ENCODE data around the gene SPOCK1.

Gene SPOCK1

DNA sequence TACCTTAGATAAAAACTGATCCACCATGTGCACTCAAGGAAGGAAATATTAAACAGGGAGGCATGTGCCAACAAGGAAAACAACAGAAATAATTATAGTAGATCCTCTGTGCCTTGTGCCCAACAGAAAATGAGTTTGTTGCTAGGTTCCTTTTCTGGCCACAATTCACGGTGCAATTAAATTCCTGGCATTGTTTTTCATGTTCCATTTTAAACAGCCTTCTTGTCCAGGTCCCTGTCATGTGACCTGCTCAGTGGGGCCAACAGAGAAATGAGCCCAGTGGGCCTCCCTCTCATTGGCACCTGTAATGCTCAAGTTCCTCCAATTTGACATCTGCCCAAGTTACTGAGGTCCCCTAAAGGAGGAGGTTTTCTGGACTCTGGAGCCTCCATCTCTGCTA is 56.5 kb downstream of the SPOCK1 start:
- H3K27me3 Mint-ChIP-seq = peaks cover 4 to 5% of the 10 kb centered on the region in 2 donors
- no peak for DNase-seq
- H3K27ac Mint-ChIP-seq = no peak overlapping the region
- H3K9me3 Mint-ChIP-seq = no peaks in the 10 kb centered on the region
- H3K4me1 Mint-ChIP-seq = no peaks in the 10 kb centered on the region
- no peak overlapping the region for H3K4me3 Mint-ChIP-seq
- ATAC-seq (replicated peaks) = no peak
- H3K36me3 Mint-ChIP-seq = no peaks in the 10 kb centered on the region

DNA sequence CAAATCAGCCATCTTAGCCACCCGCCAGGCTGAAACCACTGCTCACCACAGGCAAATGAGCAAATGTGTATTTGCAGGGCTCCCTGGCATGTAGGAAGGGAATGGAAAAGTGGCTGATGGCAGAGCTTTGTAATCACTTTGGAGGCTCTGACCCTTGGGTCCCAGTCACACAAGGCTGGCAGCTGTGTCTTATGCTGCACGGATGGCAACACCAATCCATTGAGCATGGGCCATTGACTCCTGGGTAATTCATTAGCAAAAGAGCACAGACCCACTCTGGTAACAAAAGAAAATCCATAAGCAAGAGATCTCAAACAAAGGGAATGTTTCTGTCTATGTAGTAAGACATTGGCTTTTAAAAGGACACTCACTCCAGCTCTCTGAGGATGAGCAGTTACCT is 57.6 kb downstream of the SPOCK1 start:
- H3K4me3 Mint-ChIP-seq = no peak overlapping the region
- peaks cover 4 to 5% of the 10 kb centered on the region in 2 donors for H3K27me3 Mint-ChIP-seq
- ATAC-seq (replicated peaks) = no peak
- no peaks in the 10 kb centered on the region for H3K36me3 Mint-ChIP-seq
- no peaks in the 10 kb centered on the region for H3K9me3 Mint-ChIP-seq
- no peak overlapping the region for H3K27ac Mint-ChIP-seq
- DNase-seq = no peak
- H3K4me1 Mint-ChIP-seq = no peaks in the 10 kb centered on the region

DNA sequence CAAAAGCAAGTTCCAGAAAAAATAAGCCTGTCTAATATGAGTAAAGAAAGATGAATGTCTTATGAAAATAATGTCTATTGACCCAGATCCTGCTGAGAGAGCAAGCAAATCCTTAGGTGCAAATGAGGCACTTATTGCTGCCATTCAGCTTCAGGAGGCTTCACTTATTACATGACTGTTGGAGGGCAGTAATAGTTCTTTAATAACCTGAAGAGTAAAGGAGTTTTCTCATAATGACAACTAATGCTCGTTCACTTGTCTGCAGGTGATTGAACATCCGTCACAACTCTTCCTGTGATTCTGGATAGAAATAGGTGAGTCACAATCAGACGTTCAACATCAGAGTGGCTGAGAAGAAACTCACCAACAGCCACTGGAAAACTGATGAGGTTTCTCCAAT is 58.3 kb downstream of the SPOCK1 start:
- Mint-ChIP-seq H3K9me3 (no peaks in the 10 kb centered on the region), H3K27ac (no peak overlapping the region), H3K27me3 (peaks cover 4 to 5% of the 10 kb centered on the region in 2 donors), H3K36me3 (no peaks in the 10 kb centered on the region), H3K4me1 (no peaks in the 10 kb centered on the region), H3K4me3 (no peak overlapping the region)
- DNase-seq (no peak), ATAC-seq (replicated peaks) (no peak)

DNA sequence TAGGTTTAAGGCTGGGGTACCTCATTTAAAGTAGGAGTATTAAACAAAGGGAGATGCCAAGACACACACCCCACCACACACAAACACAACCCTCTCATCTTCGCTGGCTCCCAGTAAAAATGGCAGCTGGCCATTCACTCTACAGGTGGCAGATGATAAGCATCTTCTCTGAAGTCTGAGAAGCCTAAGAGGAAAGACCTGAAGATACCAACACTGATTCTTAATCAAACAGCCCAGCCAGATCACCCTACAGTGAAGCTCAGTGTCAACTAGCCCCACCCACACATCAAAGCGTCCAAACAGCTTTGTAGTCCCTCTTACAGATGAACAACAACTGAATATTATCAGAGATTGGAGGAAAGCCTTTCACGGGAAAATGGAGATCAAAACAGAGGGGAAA is 59.5 kb downstream of the SPOCK1 start:
- peaks cover 4 to 5% of the 10 kb centered on the region in 2 donors for H3K27me3 Mint-ChIP-seq
- H3K27ac Mint-ChIP-seq = no peak overlapping the region

DNA sequence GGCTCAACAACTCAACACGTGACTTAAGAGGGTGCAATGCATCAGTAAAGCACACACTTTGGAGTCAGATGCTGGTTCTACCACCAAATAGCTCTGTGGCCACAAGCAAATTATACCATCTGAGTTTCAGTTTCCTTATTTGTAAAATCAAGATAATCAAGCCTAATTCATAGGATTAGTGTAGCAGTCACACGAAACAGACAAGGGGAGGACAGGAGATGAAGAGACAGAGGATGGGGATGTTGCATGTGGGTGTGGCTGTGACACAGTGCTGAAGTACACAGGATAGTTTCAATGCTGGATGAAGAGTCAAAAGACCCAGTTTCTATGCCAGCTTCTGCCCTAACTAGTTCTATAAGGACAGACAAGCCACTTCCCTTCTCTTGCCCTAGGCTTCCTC is 60.2 kb downstream of the SPOCK1 start:
- no peak overlapping the region for H3K27ac Mint-ChIP-seq
- H3K4me3 Mint-ChIP-seq = no peak overlapping the region
- H3K4me1 Mint-ChIP-seq = no peaks in the 10 kb centered on the region
- H3K27me3 Mint-ChIP-seq = peaks cover under 1% of the 10 kb centered on the region in 2 donors
- H3K9me3 Mint-ChIP-seq = no peaks in the 10 kb centered on the region
- DNase-seq (no peak), ATAC-seq (replicated peaks) (no peak)
- no peaks in the 10 kb centered on the region for H3K36me3 Mint-ChIP-seq

More for the DNA sequence above, 59.5 kb downstream of the SPOCK1 start:
- no peaks in the 10 kb centered on the region for H3K4me1 Mint-ChIP-seq
- no peaks in the 10 kb centered on the region for H3K36me3 Mint-ChIP-seq
- no peak overlapping the region for H3K4me3 Mint-ChIP-seq
- DNase-seq (no peak), ATAC-seq (replicated peaks) (no peak)
- H3K9me3 Mint-ChIP-seq = no peaks in the 10 kb centered on the region

DNA sequence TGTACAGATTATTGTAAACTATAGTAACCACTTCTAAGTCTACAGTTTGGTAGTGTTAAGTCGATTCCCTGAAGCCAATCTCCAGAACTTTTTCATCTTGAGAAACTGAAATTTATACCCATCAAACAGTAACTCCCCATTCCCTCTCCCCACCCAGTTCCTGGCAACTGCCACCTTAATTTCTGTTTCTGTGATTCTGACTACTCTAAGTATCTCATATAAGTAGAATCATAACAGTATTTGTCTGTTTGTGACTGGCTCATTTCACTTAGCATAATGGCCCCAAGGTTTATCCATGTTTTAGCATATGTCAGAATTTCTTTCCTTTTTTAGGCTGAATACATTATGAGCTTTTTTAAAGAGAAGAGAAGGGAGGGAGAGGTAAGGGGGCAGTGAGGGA is 61.4 kb downstream of the SPOCK1 start:
- no peaks in the 10 kb centered on the region for H3K9me3 Mint-ChIP-seq
- H3K4me3 Mint-ChIP-seq = no peak overlapping the region
- DNase-seq (no peak), ATAC-seq (replicated peaks) (no peak)
- H3K27ac Mint-ChIP-seq = no peak overlapping the region
- no peaks in the 10 kb centered on the region for H3K36me3 Mint-ChIP-seq
- no peaks in the 10 kb centered on the region for H3K27me3 Mint-ChIP-seq
- no peaks in the 10 kb centered on the region for H3K4me1 Mint-ChIP-seq

DNA sequence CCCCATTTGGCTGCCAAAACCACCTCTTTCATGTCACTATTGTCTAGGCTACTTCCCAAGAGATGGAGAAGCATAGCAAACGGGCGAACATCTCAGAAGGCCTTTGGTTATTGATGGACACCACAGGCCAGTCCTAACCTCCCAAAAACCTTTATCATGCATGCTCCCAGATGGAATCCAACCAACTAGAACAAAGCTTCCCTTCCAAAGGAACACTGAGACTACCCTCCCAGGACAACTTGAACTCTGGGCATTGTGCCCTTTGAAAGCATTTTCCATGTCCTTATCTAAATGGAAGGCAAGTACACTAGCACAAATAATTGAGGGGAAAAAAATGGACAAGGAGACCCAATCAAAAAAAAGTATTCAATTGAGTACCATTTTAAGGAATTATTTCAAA is 65.6 kb downstream of the SPOCK1 start:
- Mint-ChIP-seq H3K4me1 (no peaks in the 10 kb centered on the region), H3K9me3 (peaks cover 0 to 7% of the 10 kb centered on the region in 2 donors), H3K27me3 (no peaks in the 10 kb centered on the region), H3K4me3 (no peak overlapping the region), H3K27ac (no peak overlapping the region), H3K36me3 (no peaks in the 10 kb centered on the region)
- DNase-seq = no peak
- ATAC-seq (replicated peaks) = no peak

DNA sequence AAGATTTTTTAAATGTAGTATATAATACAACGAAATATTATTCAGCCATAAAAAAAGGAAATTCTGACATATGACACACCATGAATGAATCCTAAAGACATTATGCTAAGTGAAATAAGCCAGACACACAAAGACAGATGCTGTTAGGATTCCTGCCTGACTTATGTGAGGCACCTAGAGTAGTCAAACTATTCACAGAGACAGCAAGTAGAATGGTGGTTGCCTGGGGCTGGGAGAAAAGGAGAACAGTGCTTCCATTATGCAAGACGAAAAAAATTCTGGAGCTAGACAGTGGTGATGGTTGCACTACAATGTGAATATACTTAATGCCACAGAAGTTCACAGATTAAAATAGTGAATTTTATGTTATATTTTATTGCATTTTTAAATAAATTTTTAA is 66.8 kb downstream of the SPOCK1 start:
- H3K27ac Mint-ChIP-seq = no peak overlapping the region
- H3K4me1 Mint-ChIP-seq = no peaks in the 10 kb centered on the region
- no peak overlapping the region for H3K4me3 Mint-ChIP-seq
- no peaks in the 10 kb centered on the region for H3K27me3 Mint-ChIP-seq
- DNase-seq (no peak), ATAC-seq (replicated peaks) (no peak)
- H3K9me3 Mint-ChIP-seq = peaks cover 0 to 7% of the 10 kb centered on the region in 2 donors
- no peaks in the 10 kb centered on the region for H3K36me3 Mint-ChIP-seq

DNA sequence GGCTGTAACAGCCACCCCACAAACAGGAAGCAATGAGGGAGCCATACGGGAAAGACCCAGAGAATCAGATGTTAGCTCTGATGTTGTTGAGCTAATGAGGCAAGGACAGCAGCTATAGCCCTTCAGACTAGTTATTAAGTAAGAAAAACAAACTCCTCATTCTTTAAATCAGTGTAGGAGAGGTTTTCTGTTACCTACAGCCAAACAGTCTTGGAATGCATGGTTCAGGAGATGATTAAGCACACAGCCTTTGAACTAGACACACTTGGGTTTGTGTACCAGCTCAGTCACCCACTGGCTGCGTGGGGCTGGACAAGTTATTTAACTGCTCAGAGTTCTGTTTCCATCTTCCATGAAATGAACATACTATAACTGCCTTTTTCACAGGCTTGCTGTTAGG is 68.1 kb downstream of the SPOCK1 start:
- Mint-ChIP-seq H3K4me1 (no peaks in the 10 kb centered on the region), H3K27ac (no peak overlapping the region), H3K27me3 (no peaks in the 10 kb centered on the region), H3K36me3 (no peaks in the 10 kb centered on the region), H3K4me3 (no peak overlapping the region), H3K9me3 (peaks cover 0 to 7% of the 10 kb centered on the region in 2 donors)
- ATAC-seq (replicated peaks) (no peak), DNase-seq (no peak)

DNA sequence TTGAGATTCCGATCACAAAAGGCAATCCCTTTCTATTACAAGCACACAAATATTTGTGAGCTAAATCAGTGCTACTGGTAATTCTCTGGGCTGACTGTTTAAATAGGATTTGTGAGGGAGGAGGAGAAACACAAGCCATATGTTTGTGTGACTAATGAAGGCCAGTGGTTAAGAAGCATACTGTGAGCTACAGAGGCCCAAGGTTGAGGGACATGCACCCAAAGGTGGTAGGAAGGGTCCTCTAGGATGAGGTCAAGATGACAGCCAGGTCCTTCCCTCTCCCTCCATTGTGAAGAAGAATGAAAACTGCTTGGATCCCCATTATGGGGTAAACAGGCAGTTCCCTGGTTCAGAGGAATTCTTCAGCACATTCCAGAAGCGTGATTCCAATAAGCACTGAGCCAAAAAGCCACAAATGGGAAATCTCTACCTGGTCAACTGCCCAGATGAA is 83.9 kb downstream of the SPOCK1 start:
- no peak overlapping the region for H3K4me3 Mint-ChIP-seq
- no peaks in the 10 kb centered on the region for H3K4me1 Mint-ChIP-seq
- no peaks in the 10 kb centered on the region for H3K27me3 Mint-ChIP-seq
- H3K9me3 Mint-ChIP-seq = peaks cover 4 to 10% of the 10 kb centered on the region in 2 donors
- no peaks in the 10 kb centered on the region for H3K36me3 Mint-ChIP-seq
- DNase-seq (no peak), ATAC-seq (replicated peaks) (no peak)
- no peak overlapping the region for H3K27ac Mint-ChIP-seq

DNA sequence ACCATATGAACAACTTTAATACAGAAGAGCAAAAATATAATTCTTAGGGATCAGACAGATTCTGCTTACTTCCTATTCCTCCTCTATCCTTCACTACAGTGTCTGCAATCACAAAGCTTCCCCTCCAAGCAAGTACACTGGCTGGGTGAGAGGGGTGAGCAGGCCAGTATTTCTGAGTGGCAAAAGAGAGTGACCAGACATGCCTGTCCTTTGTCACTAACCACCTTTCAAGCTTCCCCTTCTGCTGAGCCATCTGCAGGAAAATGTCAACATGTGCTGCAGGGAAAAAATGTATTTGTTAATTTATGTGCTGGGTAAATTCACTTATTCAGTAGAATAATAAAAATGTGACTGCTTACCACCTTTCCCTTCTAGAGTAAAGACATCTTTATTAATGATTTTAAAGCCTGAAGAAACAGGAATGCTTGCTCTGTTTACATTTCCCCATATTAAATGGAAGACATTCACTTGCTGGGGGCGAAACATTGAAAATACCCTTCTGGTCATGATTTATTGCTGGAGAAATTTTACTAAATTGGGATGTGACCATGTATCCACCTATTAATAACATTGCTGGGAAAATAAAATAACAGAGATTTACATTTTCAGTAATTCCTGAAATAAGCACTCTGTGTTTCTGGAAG is 84.9 kb downstream of the SPOCK1 start:
- no peak overlapping the region for H3K4me3 Mint-ChIP-seq
- H3K36me3 Mint-ChIP-seq = no peaks in the 10 kb centered on the region
- DNase-seq (no peak), ATAC-seq (replicated peaks) (no peak)
- no peak overlapping the region for H3K27ac Mint-ChIP-seq
- no peaks in the 10 kb centered on the region for H3K4me1 Mint-ChIP-seq
- no peaks in the 10 kb centered on the region for H3K27me3 Mint-ChIP-seq
- H3K9me3 Mint-ChIP-seq = peaks cover 4 to 7% of the 10 kb centered on the region in 2 donors

DNA sequence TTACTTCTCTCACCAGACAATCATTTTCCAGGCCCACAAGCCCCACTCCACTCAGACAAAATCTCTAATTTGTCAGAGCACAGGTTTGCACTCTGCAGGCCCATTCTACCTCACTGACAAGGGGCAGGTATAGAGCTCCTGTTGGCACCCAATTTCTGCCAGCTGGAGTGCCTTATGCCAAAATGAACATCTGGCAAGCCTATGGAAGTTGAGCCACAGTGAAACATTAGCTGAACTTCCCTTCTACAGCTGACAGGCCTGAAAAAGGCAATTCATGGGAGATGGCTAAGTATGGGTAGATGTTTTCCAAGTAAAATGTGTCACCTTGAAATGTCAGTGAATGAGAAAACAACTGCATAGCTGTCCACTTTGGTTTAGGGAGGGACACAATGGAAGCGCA is 87.0 kb downstream of the SPOCK1 start:
- no peak for DNase-seq
- H3K9me3 Mint-ChIP-seq = peaks cover 4 to 6% of the 10 kb centered on the region in 2 donors
- no peak for ATAC-seq (replicated peaks)
- no peaks in the 10 kb centered on the region for H3K36me3 Mint-ChIP-seq
- no peak overlapping the region for H3K4me3 Mint-ChIP-seq
- H3K4me1 Mint-ChIP-seq = no peaks in the 10 kb centered on the region
- no peak overlapping the region for H3K27ac Mint-ChIP-seq
- H3K27me3 Mint-ChIP-seq = no peaks in the 10 kb centered on the region

DNA sequence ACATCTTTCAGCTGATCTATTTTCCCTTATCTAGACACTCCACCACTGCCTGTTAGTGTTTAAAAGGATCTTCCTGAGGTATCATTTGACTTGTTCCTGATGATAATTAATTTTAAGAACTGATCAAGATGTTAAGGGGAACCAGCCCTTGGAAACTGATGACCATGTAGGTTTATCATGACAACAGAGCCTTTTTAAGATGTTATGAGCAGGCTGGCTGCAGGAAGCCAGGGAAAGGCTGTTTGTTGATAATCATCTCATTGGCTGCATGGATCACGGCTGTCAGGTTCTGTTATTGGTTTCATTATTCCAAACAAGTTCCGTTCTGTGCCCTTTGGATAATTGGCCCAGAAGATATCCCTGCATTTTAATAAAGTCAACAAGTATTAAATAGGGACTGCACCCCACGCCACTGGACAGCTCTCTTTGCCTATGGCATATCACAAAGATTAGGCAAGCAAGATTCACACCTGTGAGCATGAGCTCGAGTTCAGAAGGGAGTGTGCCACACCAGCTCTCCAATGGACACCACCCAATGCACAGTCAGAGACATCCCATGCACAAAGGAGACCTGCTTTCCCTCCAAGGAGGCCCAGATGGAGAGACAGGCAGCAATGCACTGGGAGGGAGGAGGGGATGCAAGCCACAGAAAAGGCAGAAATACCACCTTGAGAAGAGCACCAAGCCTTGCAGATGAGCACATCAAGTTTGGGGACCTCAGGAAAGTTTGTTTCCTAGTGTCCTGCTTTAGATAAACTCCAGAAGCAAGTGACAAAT is 88.7 kb downstream of the SPOCK1 start:
- DNase-seq = no peak
- Mint-ChIP-seq H3K27me3 (no peaks in the 10 kb centered on the region), H3K36me3 (no peaks in the 10 kb centered on the region), H3K27ac (no peak overlapping the region), H3K4me1 (no peaks in the 10 kb centered on the region), H3K4me3 (no peak overlapping the region), H3K9me3 (peaks cover 0 to 3% of the 10 kb centered on the region in 2 donors)
- no peak for ATAC-seq (replicated peaks)

DNA sequence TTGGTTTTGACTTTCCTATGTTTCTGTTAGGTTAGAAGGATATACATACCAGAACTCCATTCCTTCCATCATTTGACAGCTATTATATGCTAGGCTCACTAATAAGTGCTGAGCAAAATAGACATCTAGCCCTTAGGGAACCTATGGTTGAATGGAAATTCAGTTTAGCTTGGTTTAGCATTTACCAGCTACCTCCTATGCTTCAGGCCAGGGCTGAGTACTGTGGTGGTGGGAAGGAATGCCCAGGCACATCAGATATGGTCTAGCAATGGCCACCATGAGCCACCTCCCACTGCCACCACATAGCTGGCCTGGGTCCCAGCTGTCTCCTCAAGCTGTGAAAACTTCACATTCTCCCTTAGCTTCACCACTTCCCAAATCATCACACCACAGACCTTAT is 89.4 kb downstream of the SPOCK1 start:
- no peaks in the 10 kb centered on the region for H3K36me3 Mint-ChIP-seq

DNA sequence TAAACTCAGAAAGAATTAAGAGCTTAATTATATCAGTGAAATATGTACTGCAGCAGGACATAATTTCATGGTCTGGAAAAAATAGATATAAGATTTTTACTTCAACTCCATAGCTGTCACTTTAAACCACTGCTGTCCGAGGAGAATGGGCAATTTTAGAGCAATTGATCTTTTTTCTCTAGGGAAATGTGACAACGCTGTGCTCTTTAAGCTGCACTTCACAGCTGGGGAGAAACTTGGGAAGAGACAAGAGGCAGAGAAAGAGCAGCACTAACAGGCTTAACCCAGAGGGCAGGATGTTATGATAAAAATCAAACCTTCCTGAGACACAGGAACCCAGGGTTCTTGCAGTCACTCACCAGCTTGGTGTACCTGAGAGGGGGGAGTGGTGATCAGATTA is 92.0 kb downstream of the SPOCK1 start:
- DNase-seq (no peak), ATAC-seq (replicated peaks) (no peak)
- Mint-ChIP-seq H3K36me3 (no peaks in the 10 kb centered on the region), H3K9me3 (no peaks in the 10 kb centered on the region), H3K27me3 (peaks cover 0 to 7% of the 10 kb centered on the region in 2 donors), H3K4me1 (no peaks in the 10 kb centered on the region), H3K27ac (no peak overlapping the region), H3K4me3 (no peak overlapping the region)

More for the DNA sequence above, 89.4 kb downstream of the SPOCK1 start:
- Mint-ChIP-seq H3K27ac (no peak overlapping the region), H3K27me3 (no peaks in the 10 kb centered on the region), H3K4me3 (no peak overlapping the region), H3K4me1 (no peaks in the 10 kb centered on the region), H3K9me3 (no peaks in the 10 kb centered on the region)
- ATAC-seq (replicated peaks) (no peak), DNase-seq (no peak)

All from stimulated activated naive B cell treated with anti-CD40 and anti-IgM and Interleukin-4, amounts not matched to agents 10 μg/mL and 1 μg/mL and 100 μg/mL, for 72 hours (primary cell).